Gastroesophageal sphincter (tissue), 3 donors: Measurements from ENCODE around the gene CSH2.

ENCODE experiments used
- CTCF ChIP-seq, 4 experiments: fragments of 200-600 bp in 2 of 4; fragments of 450-650 bp in 2 of 4; sonication (generic) in 1 of 4; IDR thresholded peaks; one replicate each; pipeline ENCODE4 v1.5.1; 2017 to 2019; ENCODE audit warnings: antibody characterized with exemption in 4 of 4, mild to moderate bottlenecking in 2 of 4, moderate library complexity in 2 of 4
- EP300 ChIP-seq: sonication (generic); formaldehyde crosslinking; IDR thresholded peaks from one replicate; pipeline ENCODE4 v1.6.1; 2017; ENCODE audit warnings: antibody characterized with exemption, mild to moderate bottlenecking
- POLR2A ChIP-seq, 2 donors: fragments of 450-650 bp; IDR thresholded peaks; one replicate each; pipeline ENCODE4 v1.6.1; 2017; ENCODE audit warnings: antibody characterized with exemption in 2 of 2, mild to moderate bottlenecking in 2 of 2, moderate library complexity in 1 of 2
- POLR2AphosphoS5 ChIP-seq: sonication (generic); formaldehyde crosslinking; IDR thresholded peaks from one replicate; pipeline ENCODE4 v1.6.1; 2017; ENCODE audit warnings: antibody characterized with exemption

GRCh38 chr17:63831505-63831904, 42.0 kb downstream of the CSH2 start:
- no peak for TF ChIP-seq CTCF (IDR thresholded peaks at IDR 0.05)
- TF ChIP-seq POLR2A (IDR thresholded peaks at IDR 0.05) = no peak
- TF ChIP-seq EP300 = no peak
- no peak for TF ChIP-seq POLR2AphosphoS5
